Fibroblast of lung (primary cell): Measurements from ENCODE around the gene NUDT8. TPM values are rescaled to one million over a fixed set of nuclear protein-coding genes. Genes with fewer than 3 reads are reported as not detected.

Experiments used
- DNase-seq, 2 donors: peaks; one replicate each; pipeline versions ENCODE4 v3.0.0 to v3.0.0-alpha.2; 2010; ENCODE audit warnings: low read depth in 2 of 2
- H2AFZ ChIP-seq: 2 replicates; pipeline ENCODE4 v1.5.1; 2012; ENCODE audit warnings: low read length, control low read depth, inconsistent platforms
- H3K27ac ChIP-seq: 2 replicates; pipeline ENCODE4 v1.5.1; 2011; ENCODE audit warnings: low read length, control low read depth; ENCODE audit not compliant: insufficient read depth
- H3K27me3 ChIP-seq: 2 replicates; pipeline ENCODE4 v1.5.1; 2011; ENCODE audit warnings: mild to moderate bottlenecking, low read length; ENCODE audit not compliant: control insufficient read depth, insufficient read depth
- H3K36me3 ChIP-seq: 2 replicates; pipeline ENCODE4 v1.5.1; 2011; ENCODE audit warnings: low read length; ENCODE audit not compliant: control insufficient read depth, insufficient read depth
- H3K4me1 ChIP-seq: 2 replicates; pipeline ENCODE4 v1.5.1; 2011; ENCODE audit warnings: low read length; ENCODE audit not compliant: control insufficient read depth, insufficient read depth; ENCODE audit errors: extremely low read depth
- H3K4me2 ChIP-seq: 2 replicates; pipeline ENCODE4 v1.5.1; 2011; ENCODE audit warnings: low read length, control low read depth; ENCODE audit not compliant: insufficient read depth; ENCODE audit errors: extremely low read depth
- H3K4me3 ChIP-seq, 4 experiments: fragments of 200-600 bp in 1 of 4; sonication (generic) in 1 of 4; replicated peaks in 1 of 4; 2 replicates each; pipeline ENCODE4 v1.5.1; 2011 to 2016; ENCODE audit warnings: low read length in 4 of 4, low read depth in 3 of 4, mild to moderate bottlenecking in 3 of 4, control low read depth in 2 of 4, inconsistent platforms in 1 of 4, mixed read lengths in 1 of 4; ENCODE audit not compliant: insufficient read depth in 1 of 4; ENCODE audit errors: control extremely low read depth in 1 of 4
- H3K79me2 ChIP-seq: 2 replicates; pipeline ENCODE4 v1.5.1; 2012; ENCODE audit warnings: mild to moderate bottlenecking, low read length, inconsistent platforms; ENCODE audit not compliant: control insufficient read depth, insufficient read depth
- H3K9ac ChIP-seq: 2 replicates; pipeline ENCODE4 v1.5.1; 2011; ENCODE audit warnings: mild to moderate bottlenecking, low read length, control low read depth; ENCODE audit not compliant: insufficient read depth
- H3K9me3 ChIP-seq: 2 replicates; pipeline ENCODE4 v1.5.1; 2012; ENCODE audit warnings: low read depth, low read length; ENCODE audit not compliant: control insufficient read depth, insufficient read depth
- H4K20me1 ChIP-seq: 2 replicates; pipeline ENCODE4 v1.5.1; 2011; ENCODE audit warnings: low read length; ENCODE audit not compliant: control insufficient read depth, insufficient read depth; ENCODE audit errors: extremely low read depth
- EZH2 ChIP-seq: IDR thresholded peaks from 2 replicates; pipeline ENCODE4 v1.5.1; 2012; ENCODE audit warnings: low read length, control low read depth, mild to moderate bottlenecking; ENCODE audit errors: missing control alignments
- polyA plus RNA-seq, 2 donors: library from polyadenylated mRNA; depleted of rRNA in 1 of 2; stranded (reverse) in 1 of 2; unstranded in 1 of 2; fragments of >200 nt; gene quantifications; 2 replicates each; pipeline ENCODE4 v1.2.1, GENCODE V29; 2011 to 2012; ENCODE audit warnings: missing spikeins in 1 of 2
- total RNA-seq: library from RNA; depleted of rRNA; stranded (reverse); fragments of >200 nt; gene quantifications from 2 replicates; pipeline ENCODE4 v1.2.1, GENCODE V29; 2014
- TF ChIP-seq, protein P1 (sequence below), 2 donors: IDR thresholded peaks in 1 of 2; conservative IDR thresholded peaks in 1 of 2; 1 replicate in 1 of 2; 2 replicates in 1 of 2; pipeline ENCODE4 v1.5.1; 2011 to 2012; ENCODE audit warnings: low read length in 2 of 2, control low read depth in 1 of 2, inconsistent platforms in 1 of 2, low read depth in 1 of 2, mild to moderate bottlenecking in 1 of 2

NUDT8 gene
- total and polyA plus RNA-seq, 2 donors (not counting 1 experiment from before 2014, with no cell fraction given), result 0.90 to 5.0 TPM

- Histone ChIP-seq H4K20me1 (no peaks in the 10 kb centered on the region), H3K27ac (no peak overlapping the region), H2AFZ (no peak overlapping the region), H3K36me3 (no peaks in the 10 kb centered on the region), H3K27me3 (no peaks in the 10 kb centered on the region), H3K9ac (no peak overlapping the region), H3K4me2 (no peak overlapping the region), H3K9me3 (no peaks in the 10 kb centered on the region), H3K4me1 (no peaks in the 10 kb centered on the region), H3K4me3 (no peak overlapping the region), H3K79me2 (no peaks in the 10 kb centered on the region)
- DNase-seq, result no peak
- TF ChIP-seq EZH2, result no peak
- TF ChIP-seq, protein P1, sequence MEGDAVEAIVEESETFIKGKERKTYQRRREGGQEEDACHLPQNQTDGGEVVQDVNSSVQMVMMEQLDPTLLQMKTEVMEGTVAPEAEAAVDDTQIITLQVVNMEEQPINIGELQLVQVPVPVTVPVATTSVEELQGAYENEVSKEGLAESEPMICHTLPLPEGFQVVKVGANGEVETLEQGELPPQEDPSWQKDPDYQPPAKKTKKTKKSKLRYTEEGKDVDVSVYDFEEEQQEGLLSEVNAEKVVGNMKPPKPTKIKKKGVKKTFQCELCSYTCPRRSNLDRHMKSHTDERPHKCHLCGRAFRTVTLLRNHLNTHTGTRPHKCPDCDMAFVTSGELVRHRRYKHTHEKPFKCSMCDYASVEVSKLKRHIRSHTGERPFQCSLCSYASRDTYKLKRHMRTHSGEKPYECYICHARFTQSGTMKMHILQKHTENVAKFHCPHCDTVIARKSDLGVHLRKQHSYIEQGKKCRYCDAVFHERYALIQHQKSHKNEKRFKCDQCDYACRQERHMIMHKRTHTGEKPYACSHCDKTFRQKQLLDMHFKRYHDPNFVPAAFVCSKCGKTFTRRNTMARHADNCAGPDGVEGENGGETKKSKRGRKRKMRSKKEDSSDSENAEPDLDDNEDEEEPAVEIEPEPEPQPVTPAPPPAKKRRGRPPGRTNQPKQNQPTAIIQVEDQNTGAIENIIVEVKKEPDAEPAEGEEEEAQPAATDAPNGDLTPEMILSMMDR (conservative IDR thresholded peaks at IDR 0.05 in 1 of 2, IDR thresholded peaks at IDR 0.05 in 1 of 2; ENCODE audit: low read depth in 1 of 2, low read length in 2 of 2), result no peak
These were observed 35.2 kb upstream of the NUDT8 start for GRCh38 chr11:67664696-67665540.

DNA sequence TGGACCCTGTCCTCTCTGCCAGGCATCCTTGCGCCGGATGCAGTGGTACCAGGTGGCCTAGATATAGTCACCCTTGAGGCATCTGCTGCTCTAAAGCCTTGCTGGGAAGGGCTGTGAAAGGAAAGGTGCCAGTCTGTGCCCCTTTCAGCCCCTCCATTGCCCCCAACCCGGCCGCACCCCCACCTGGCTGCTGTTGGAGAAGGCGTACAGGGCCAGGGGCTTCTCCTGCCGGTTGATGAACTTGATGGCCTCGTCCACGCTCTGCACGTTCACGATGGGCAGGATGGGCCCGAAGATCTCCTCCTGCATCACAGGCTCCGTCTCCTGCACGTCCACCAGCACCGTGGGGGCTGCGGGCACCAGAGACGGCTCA is 34.5 kb upstream of the NUDT8 start:
- Histone ChIP-seq H3K79me2 (no peaks in the 10 kb centered on the region), H3K36me3 (no peaks in the 10 kb centered on the region), H3K4me2 (no peak overlapping the region), H3K27me3 (no peaks in the 10 kb centered on the region), H3K4me3 (no peak overlapping the region), H3K9me3 (no peaks in the 10 kb centered on the region), H3K4me1 (no peaks in the 10 kb centered on the region), H2AFZ (no peak overlapping the region), H3K9ac (no peak overlapping the region), H4K20me1 (no peaks in the 10 kb centered on the region), H3K27ac (no peak overlapping the region)
- TF ChIP-seq, protein P1 (conservative IDR thresholded peaks at IDR 0.05 in 1 of 2, IDR thresholded peaks at IDR 0.05 in 1 of 2; ENCODE audit: low read depth in 1 of 2, low read length in 2 of 2), result no peak
- TF ChIP-seq EZH2, result no peak
- DNase-seq, result no peak

DNA sequence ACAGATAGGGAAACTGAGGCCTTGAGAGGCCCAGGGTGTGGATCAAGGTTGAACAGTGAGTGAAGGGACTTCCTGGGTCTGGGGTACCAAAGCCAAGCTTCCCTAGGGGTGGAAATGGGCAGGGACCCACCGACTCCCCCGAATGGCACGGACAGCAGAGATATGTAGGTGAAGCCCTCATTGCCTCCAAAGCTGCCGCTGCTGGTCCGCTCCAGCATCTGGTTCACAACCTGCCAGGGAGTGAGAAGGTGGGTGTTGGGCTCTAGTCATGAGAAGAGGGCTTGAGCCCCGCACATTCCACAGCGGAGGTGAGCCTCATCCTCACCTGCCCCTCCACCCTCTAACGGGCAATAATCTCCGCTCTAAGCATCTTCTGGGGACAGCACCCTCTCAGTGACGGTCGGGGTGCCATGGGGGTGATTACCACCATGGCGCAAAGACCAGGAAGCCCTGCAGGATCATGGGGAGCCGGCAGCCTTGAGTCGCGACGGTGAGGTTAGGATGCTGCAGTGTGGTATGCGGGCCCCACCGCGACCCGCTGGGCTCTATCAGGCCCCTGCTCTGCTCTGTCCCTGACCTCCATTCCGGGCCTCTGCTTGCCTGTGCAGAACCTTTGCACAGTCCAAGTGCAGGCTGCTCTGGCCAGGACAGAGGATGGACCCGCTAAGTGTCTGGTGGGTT is 33.9 kb upstream of the NUDT8 start:
- Histone ChIP-seq H3K4me2 (no peak overlapping the region), H4K20me1 (no peaks in the 10 kb centered on the region), H3K4me3 (no peak overlapping the region), H3K27ac (no peak overlapping the region), H3K27me3 (no peaks in the 10 kb centered on the region), H3K79me2 (no peaks in the 10 kb centered on the region), H3K9me3 (no peaks in the 10 kb centered on the region), H3K4me1 (no peaks in the 10 kb centered on the region), H3K36me3 (no peaks in the 10 kb centered on the region), H2AFZ (no peak overlapping the region), H3K9ac (no peak overlapping the region)
- TF ChIP-seq, protein P1 (conservative IDR thresholded peaks at IDR 0.05 in 1 of 2, IDR thresholded peaks at IDR 0.05 in 1 of 2; ENCODE audit: low read depth in 1 of 2, low read length in 2 of 2), result no peak
- no peak for TF ChIP-seq EZH2
- no peak for DNase-seq
